NCI-H2107 (cell line): ENCODE data around the gene RIPOR3.
"Not testable (repeated sequence)": the region's sequence is repeated elsewhere in the genome, so short reads cannot be mapped to it uniquely, and the experiment has no call there.

ENCODE experiments used
- DNase-seq: peaks from one replicate; lab custom pipeline; 2025; lab: John Stamatoyannopoulos, UW

Gene RIPOR3

GRCh38 chr20:50655311-50655880 is 35.9 kb downstream of the RIPOR3 start:
- DNase-seq = no peak

GRCh38 chr20:50654904-50655303 is 36.4 kb downstream of the RIPOR3 start:
- DNase-seq = no peak

GRCh38 chr20:50652702-50653294 is 38.5 kb downstream of the RIPOR3 start:
- no peak for DNase-seq

GRCh38 chr20:50651676-50652075 is 39.7 kb downstream of the RIPOR3 start:
- DNase-seq = no peak

GRCh38 chr20:50649590-50649989 is 41.8 kb downstream of the RIPOR3 start:
- DNase-seq = no peak

GRCh38 chr20:50648651-50649050 is 42.7 kb downstream of the RIPOR3 start:
- no peak for DNase-seq

GRCh38 chr20:50646483-50646996 is 44.8 kb downstream of the RIPOR3 start:
- DNase-seq = no peak

- DNase-seq = no peak
Observed at GRCh38 chr20:50645253-50646068, 45.9 kb downstream of the RIPOR3 start.

GRCh38 chr20:50642288-50642803 is 49.0 kb downstream of the RIPOR3 start:
- DNase-seq = no peak

GRCh38 chr20:50641625-50642287 is 49.6 kb downstream of the RIPOR3 start:
- not testable (repeated sequence) for DNase-seq

- DNase-seq = not testable (repeated sequence)
Observed at GRCh38 chr20:50639971-50640711, 51.2 kb downstream of the RIPOR3 start.

- not testable (repeated sequence) for DNase-seq
Observed at GRCh38 chr20:50638015-50638847, 53.1 kb downstream of the RIPOR3 start.

- no peak for DNase-seq
Observed at GRCh38 chr20:50636601-50637540, 54.5 kb downstream of the RIPOR3 start.

GRCh38 chr20:50635676-50636600 is 55.4 kb downstream of the RIPOR3 start:
- peak; percentile 34 for DNase-seq

- DNase-seq = no peak
Observed at GRCh38 chr20:50635014-50635557, 56.3 kb downstream of the RIPOR3 start.

- DNase-seq = no peak
Observed at GRCh38 chr20:50634191-50634590, 57.2 kb downstream of the RIPOR3 start.

- DNase-seq = no peak
Observed at GRCh38 chr20:50633361-50633760, 58.0 kb downstream of the RIPOR3 start.

- no peak for DNase-seq
Observed at GRCh38 chr20:50632701-50633100, 58.6 kb downstream of the RIPOR3 start.
